GF-D8 (cell line): Measurements from ENCODE around the gene MXI1.
"Not testable (repeated sequence)": the region's sequence is repeated elsewhere in the genome, so short reads cannot be mapped to it uniquely, and the experiment has no call there.

ENCODE experiments used
- DNase-seq: peaks from one replicate; lab custom pipeline; 2025; lab: John Stamatoyannopoulos, UW

MXI1 gene

GRCh38 chr10:110317866-110318850, 110.8 kb downstream of the MXI1 start:
- DNase-seq, result no peak

- DNase-seq, result no peak
Measured at GRCh38 chr10:110321869-110322620, 114.6 kb downstream of the MXI1 start.

- no peak for DNase-seq
Measured at GRCh38 chr10:110323503-110323902, 116.1 kb downstream of the MXI1 start.

DNA sequence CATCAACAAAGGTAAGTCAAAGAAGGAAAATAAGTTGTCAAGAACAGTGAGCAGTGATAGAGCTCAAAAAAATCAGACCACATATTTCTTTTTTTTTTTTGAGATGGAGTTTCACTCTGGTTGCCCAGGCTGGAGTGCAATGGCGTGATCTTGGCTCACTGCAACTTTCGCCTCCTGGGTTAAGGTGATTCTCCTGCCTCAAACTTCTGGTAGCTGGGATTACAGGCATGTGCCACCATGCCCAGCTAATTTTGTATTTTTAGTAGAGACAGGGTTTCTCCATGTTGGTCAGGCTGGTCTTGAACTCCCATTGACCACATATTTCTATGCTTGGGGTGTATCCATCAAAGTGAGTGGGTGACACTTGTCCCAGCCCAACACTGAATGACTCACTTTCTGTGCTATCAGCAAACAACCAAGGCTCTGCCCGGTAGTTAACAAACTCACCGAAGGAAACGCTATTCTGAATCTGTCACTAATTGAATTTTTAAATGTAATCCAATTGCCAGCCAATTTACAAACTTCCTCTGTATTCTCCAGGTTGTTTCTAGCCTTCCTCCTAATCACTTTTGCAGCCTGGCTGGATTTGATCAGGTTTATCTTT, 116.9 kb downstream of the MXI1 start:
- no peak for DNase-seq

DNA sequence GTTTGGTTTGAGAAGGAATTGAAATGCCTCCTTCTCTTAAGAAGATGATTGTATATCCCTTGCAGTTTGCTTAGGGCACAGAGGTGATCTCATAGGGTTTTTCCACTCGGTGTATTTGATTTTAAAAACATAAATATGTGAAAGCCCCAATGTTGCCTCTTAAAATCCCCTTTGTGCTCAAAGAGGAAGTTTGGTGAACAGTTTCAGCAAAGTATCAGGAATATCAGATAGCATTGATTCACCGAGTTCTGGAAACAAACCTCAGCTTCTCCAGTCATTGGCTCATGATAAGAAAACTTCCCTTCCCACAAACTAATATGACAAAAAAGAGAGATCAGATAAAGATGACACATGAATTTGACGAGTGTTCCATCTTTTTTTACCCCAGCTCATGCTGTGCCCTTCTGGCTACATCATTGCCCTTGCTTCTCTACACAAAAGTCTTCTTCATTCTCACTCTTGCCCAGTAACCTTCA, 117.4 kb downstream of the MXI1 start:
- no peak for DNase-seq

DNA sequence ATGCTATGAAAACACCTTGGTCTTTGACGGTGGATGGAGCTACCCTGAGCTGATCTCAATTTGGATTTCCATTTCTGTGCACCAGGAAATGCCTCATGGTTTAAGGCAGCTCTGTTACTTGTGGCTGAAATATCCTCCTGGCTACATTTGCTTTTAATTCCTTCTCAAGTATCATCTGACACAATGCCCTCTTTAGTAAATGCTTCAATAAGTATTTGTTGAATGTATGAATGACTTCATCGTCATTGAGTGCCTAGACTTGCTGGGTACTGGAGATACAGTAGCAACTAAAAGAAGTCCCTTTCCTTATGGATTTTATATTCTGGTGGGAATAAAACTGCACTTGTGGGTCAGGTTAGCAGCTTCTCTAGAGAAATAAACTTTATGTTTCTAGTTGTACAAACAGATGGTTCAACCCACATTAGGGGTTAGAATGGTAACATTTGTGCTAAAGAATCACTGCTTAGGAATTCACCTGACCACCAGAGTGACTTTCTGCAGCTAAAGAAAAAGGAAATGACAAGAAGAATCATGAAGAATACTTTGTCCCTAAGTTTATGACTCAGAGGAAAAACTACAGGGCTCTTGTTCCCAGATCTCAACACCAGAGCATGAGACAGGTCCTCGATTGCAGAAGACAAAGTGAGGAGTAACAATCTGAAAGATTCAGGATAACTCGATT, 119.1 kb downstream of the MXI1 start:
- DNase-seq, result no peak

DNA sequence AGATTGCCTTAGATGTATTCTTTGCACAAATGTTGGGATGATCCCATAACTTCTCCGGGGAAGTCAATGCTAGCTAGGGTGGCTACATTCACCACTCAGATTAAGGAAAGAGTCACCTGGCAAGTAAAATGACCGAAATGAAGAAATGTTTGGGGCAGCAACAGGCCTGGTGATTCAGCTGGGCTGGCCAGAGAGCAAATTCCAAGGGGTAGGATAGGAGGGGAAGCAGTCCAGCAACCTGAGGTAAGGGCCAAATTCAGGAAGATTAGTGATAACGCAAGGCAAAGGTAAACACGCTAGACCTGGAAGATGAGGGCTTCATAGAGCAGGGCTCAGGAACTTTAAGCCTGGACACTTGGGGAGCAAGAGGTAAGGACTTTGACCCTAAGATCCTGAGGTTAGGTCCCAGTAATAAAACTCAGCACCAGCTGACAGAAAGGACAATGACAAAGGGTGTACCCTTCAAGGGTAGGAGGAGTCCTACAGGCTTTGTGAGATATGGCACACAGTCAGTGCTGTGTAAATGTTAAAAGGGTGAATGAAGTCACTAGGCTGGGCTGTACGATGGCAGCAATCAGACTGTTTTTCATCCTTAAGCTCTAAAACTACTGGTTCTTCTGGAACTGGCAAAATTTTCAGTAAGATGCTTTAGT, 120.0 kb downstream of the MXI1 start:
- DNase-seq, result no peak

- DNase-seq, result no peak
Measured at GRCh38 chr10:110330675-110331074, 123.3 kb downstream of the MXI1 start.

DNA sequence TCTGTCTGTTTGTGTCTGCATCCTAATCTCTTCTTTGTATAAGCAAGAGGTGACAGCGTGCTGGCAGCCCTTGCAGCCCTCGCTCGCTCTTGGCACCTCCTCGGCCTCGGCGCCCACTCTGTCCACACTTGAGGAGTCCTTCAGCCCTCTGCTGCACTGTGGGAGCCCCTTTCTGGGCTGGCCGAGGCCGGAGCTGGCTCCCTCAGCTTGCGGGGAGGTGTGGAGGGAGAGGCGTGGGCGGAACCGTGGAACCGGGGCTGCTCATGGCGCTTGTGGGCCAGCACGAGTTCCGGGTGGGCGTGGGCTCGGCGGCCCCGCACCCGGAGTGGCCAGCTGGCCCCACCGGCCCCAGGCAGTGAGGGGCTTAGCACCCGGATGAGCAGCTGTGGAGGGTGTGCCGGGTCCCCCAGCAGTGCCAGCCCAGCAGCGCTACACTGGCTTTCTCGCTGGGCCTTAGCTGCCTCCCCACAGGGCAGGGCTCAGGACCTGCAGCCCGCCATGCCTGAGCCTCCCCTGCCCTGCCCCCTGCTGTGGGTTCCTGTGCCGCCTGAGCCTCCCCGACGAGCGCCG, 123.9 kb downstream of the MXI1 start:
- DNase-seq, result not testable (repeated sequence)

GRCh38 chr10:110334061-110334656, 126.8 kb downstream of the MXI1 start:
- no peak for DNase-seq

GRCh38 chr10:110335314-110336064, 128.1 kb downstream of the MXI1 start:
- DNase-seq, result peak; percentile 53

- DNase-seq, result no peak
Measured at GRCh38 chr10:110336111-110336721, 128.8 kb downstream of the MXI1 start.
